Caco-2 (cell line): ENCODE results near the gene BTK. TPM values are rescaled to one million over a fixed set of nuclear protein-coding genes. Genes with fewer than 3 reads are reported as not detected.

Experiments
- BruUV-seq: library from RNA; stranded (reverse); fragments of 400-500 nt; replicated peaks from 2 replicates; lab custom pipeline; 2021; lab: Mats Ljungman, UMichigan
- CTCF ChIA-PET: fragments of 300-600 bp; sonication (Branson Sonifier 250); formaldehyde crosslinking; loops from one replicate; lab custom pipeline; 2022; ENCODE audit warnings: antibody characterized with exemption; lab: Charles Lee
- POLR2A ChIA-PET: fragments of 300-600 bp; sonication (Branson Sonifier 250); formaldehyde crosslinking; loops from one replicate; lab custom pipeline; 2022; ENCODE audit warnings: antibody characterized with exemption; lab: Charles Lee
- DNase-seq, 2 experiments: peaks; one replicate each; pipeline versions ENCODE4 v3.0.0 to v3.0.0-alpha.2; 2020 to 2022
- H3K27me3 ChIP-seq: replicated peaks from 2 replicates; pipeline ENCODE4 v1.6.0; 2011; ENCODE audit warnings: low read length; ENCODE audit not compliant: control insufficient read depth, insufficient read depth
- H3K36me3 ChIP-seq: 2 replicates; pipeline ENCODE4 v1.5.1; 2011; ENCODE audit warnings: low read length; ENCODE audit not compliant: control insufficient read depth, insufficient read depth
- H3K4me1 ChIP-seq: fragments of 250-450 bp; sonication (Bioruptor Pico); 2 replicates; pipeline ENCODE4 v1.5.1; 2020; ENCODE audit warnings: mild to moderate bottlenecking
- H3K4me3 ChIP-seq: 2 replicates; pipeline ENCODE4 v1.5.1; 2011; ENCODE audit warnings: low read depth, mild to moderate bottlenecking, control low read depth, low read length
- H3K9me3 ChIP-seq: fragments of 250-450 bp; sonication (Bioruptor Pico); 2 replicates; pipeline ENCODE4 v1.5.1; 2020; ENCODE audit warnings: mild to moderate bottlenecking, moderate library complexity
- H3K27ac Mint-ChIP-seq: one replicate; pipeline ENCODE4 v1.8.0; 2022; ENCODE audit warnings: mixed read lengths; ENCODE audit not compliant: unreplicated experiment
- H3K27me3 Mint-ChIP-seq: one replicate; pipeline ENCODE4 v1.8.0; 2022; ENCODE audit warnings: mixed read lengths; ENCODE audit not compliant: insufficient read depth, unreplicated experiment
- H3K36me3 Mint-ChIP-seq: one replicate; pipeline ENCODE4 v1.8.0; 2022; ENCODE audit warnings: mild to moderate bottlenecking, mixed read lengths; ENCODE audit not compliant: insufficient read depth, unreplicated experiment
- H3K4me1 Mint-ChIP-seq: one replicate; pipeline ENCODE4 v1.8.0; 2022; ENCODE audit warnings: low read depth, mixed read lengths; ENCODE audit not compliant: unreplicated experiment
- H3K4me3 Mint-ChIP-seq: one replicate; pipeline ENCODE4 v1.8.0; 2022; ENCODE audit warnings: mild to moderate bottlenecking, moderate library complexity, mixed read lengths; ENCODE audit not compliant: unreplicated experiment
- H3K9me3 Mint-ChIP-seq: one replicate; pipeline ENCODE4 v1.8.0; 2022; ENCODE audit warnings: mixed read lengths; ENCODE audit not compliant: unreplicated experiment
- CTCF ChIP-seq, 2 experiments: fragments of 200-600 bp in 1 of 2; IDR thresholded peaks; 1 replicate in 1 of 2; 2 replicates in 1 of 2; pipeline versions ENCODE4 v1.5.1 to v1.8.0; 2011 to 2022; ENCODE audit warnings: antibody characterized with exemption in 1 of 2, control low read depth in 1 of 2, inconsistent platforms in 1 of 2, low read depth in 1 of 2, low read length in 1 of 2, mild to moderate bottlenecking in 1 of 2, moderate library complexity in 1 of 2; ENCODE audit not compliant: insufficient read depth in 1 of 2, severe bottlenecking in 1 of 2, unreplicated experiment in 1 of 2
- intact Hi-C: fragments of 100-400 bp; cut with micrococcal nuclease; formaldehyde crosslinking; loops from one replicate; pipeline ENCODE4 v1.10.0; 2022; ENCODE audit not compliant: unreplicated experiment
- total RNA-seq: library from RNA; stranded (reverse); gene quantifications from 2 replicates; pipeline ENCODE4 v1.2.3, GENCODE V29; 2022

Gene BTK
- total RNA-seq, 1 experiment from 2014 or later, result not detected

- no peak overlapping the region for H3K27ac Mint-ChIP-seq
- TF ChIP-seq CTCF (IDR thresholded peaks at IDR 0.05; ENCODE audit: insufficient read depth in 1 of 2, low read depth in 1 of 2, low read length in 1 of 2, severe bottlenecking in 1 of 2, unreplicated experiment in 1 of 2), result no peak
- Histone ChIP-seq H3K36me3 (no peaks in the 10 kb centered on the region), H3K9me3 (no peaks in the 10 kb centered on the region), H3K27me3 (no peaks in the 10 kb centered on the region), H3K4me1 (no peaks in the 10 kb centered on the region), H3K4me3 (no peak overlapping the region)
- H3K4me1 Mint-ChIP-seq, result peaks cover 4% of the 10 kb centered on the region
- no TSS peak for BruUV-seq
- H3K9me3 Mint-ChIP-seq, result no peaks in the 10 kb centered on the region
- no peak overlapping the region for H3K4me3 Mint-ChIP-seq
- no peak for DNase-seq
- intact Hi-C loops, result no loop called here
- ChIA-PET POLR2A (no interaction called here), CTCF (no interaction called here)
- H3K27me3 Mint-ChIP-seq, result no peaks in the 10 kb centered on the region
- H3K36me3 Mint-ChIP-seq, result peaks cover 61% of the 10 kb centered on the region
Observed at GRCh38 chrX:101395789-101396188, 9.8 kb upstream of the BTK start.

GRCh38 chrX:101394372-101394771 lies 8.4 kb upstream of the BTK start:
- Histone ChIP-seq H3K4me3 (no peak overlapping the region), H3K4me1 (no peaks in the 10 kb centered on the region), H3K9me3 (no peaks in the 10 kb centered on the region), H3K27me3 (no peaks in the 10 kb centered on the region), H3K36me3 (no peaks in the 10 kb centered on the region)
- H3K27ac Mint-ChIP-seq, result no peak overlapping the region
- H3K4me1 Mint-ChIP-seq, result peaks cover 4% of the 10 kb centered on the region
- BruUV-seq, result no TSS peak
- H3K9me3 Mint-ChIP-seq, result no peaks in the 10 kb centered on the region
- TF ChIP-seq CTCF (IDR thresholded peaks at IDR 0.05; ENCODE audit: insufficient read depth in 1 of 2, low read depth in 1 of 2, low read length in 1 of 2, severe bottlenecking in 1 of 2, unreplicated experiment in 1 of 2), result no peak
- no peaks in the 10 kb centered on the region for H3K27me3 Mint-ChIP-seq
- no peak overlapping the region for H3K4me3 Mint-ChIP-seq
- ChIA-PET CTCF (no interaction called here), POLR2A (no interaction called here)
- intact Hi-C loops, result no loop called here
- no peak for DNase-seq
- peaks cover 58% of the 10 kb centered on the region for H3K36me3 Mint-ChIP-seq

- Mint-ChIP-seq H3K27me3 (no peaks in the 10 kb centered on the region), H3K27ac (no peak overlapping the region), H3K9me3 (no peaks in the 10 kb centered on the region), H3K4me3 (no peak overlapping the region), H3K36me3 (peaks cover 55% of the 10 kb centered on the region), H3K4me1 (peaks cover 4% of the 10 kb centered on the region)
- no peak for DNase-seq
- no TSS peak for BruUV-seq
- TF ChIP-seq CTCF (IDR thresholded peaks at IDR 0.05; ENCODE audit: insufficient read depth in 1 of 2, low read depth in 1 of 2, low read length in 1 of 2, severe bottlenecking in 1 of 2, unreplicated experiment in 1 of 2), result no peak
- POLR2A ChIA-PET, result no interaction called here
- Histone ChIP-seq H3K36me3 (no peaks in the 10 kb centered on the region), H3K27me3 (no peaks in the 10 kb centered on the region), H3K9me3 (no peaks in the 10 kb centered on the region), H3K4me1 (no peaks in the 10 kb centered on the region), H3K4me3 (no peak overlapping the region)
- CTCF ChIA-PET, result no interaction called here
- intact Hi-C loops, result no loop called here
Observed at GRCh38 chrX:101393530-101394305, 7.7 kb upstream of the BTK start.
